GM19035 (cell line): ENCODE data around the gene TBC1D17.

ENCODE experiments used
- ATAC-seq: cut with Tn5 transposase; IDR thresholded peaks from one replicate; pipeline ENCODE4 v1.9.1; 2021; ENCODE audit not compliant: unreplicated experiment

Gene TBC1D17

GRCh38 chr19:49875177-49875576, 2.3 kb upstream of the TBC1D17 start:
- no peak for ATAC-seq

GRCh38 chr19:49875857-49876421, 1.6 kb upstream of the TBC1D17 start:
- ATAC-seq = no peak

GRCh38 chr19:49876422-49877019, 981 bp upstream of the TBC1D17 start:
- peak; percentile 51 for ATAC-seq

- peak; percentile 46 for ATAC-seq
Observed at GRCh38 chr19:49877879-49878743, 609 bp downstream of the TBC1D17 start.

- ATAC-seq = no peak
Observed at GRCh38 chr19:49878744-49879070, 1.2 kb downstream of the TBC1D17 start.

- ATAC-seq = no peak
Observed at GRCh38 chr19:49879243-49879963, 1.9 kb downstream of the TBC1D17 start.

GRCh38 chr19:49880162-49880869, 2.8 kb downstream of the TBC1D17 start:
- ATAC-seq = no peak

- ATAC-seq = no peak
Observed at GRCh38 chr19:49881186-49881585, 3.7 kb downstream of the TBC1D17 start.

GRCh38 chr19:49881672-49882394, 4.3 kb downstream of the TBC1D17 start:
- no peak for ATAC-seq

- ATAC-seq = no peak
Observed at GRCh38 chr19:49882643-49883042, 5.1 kb downstream of the TBC1D17 start.

GRCh38 chr19:49883094-49883493, 5.6 kb downstream of the TBC1D17 start:
- no peak for ATAC-seq

- ATAC-seq = no peak
Observed at GRCh38 chr19:49884109-49884508, 6.6 kb downstream of the TBC1D17 start.

- ATAC-seq = no peak
Observed at GRCh38 chr19:49884760-49885159, 7.3 kb downstream of the TBC1D17 start.

GRCh38 chr19:49887037-49887664, 9.6 kb downstream of the TBC1D17 start:
- no peak for ATAC-seq

GRCh38 chr19:49887665-49888509, 10.4 kb downstream of the TBC1D17 start:
- ATAC-seq = no peak

- no peak for ATAC-seq
Observed at GRCh38 chr19:49888510-49888824, 11.0 kb downstream of the TBC1D17 start.

- no peak for ATAC-seq
Observed at GRCh38 chr19:49889038-49889686, 11.7 kb downstream of the TBC1D17 start.

GRCh38 chr19:49889687-49890348, 12.3 kb downstream of the TBC1D17 start:
- no peak for ATAC-seq
